IMR-90 (cell line): Measurements from ENCODE around the gene CACNA2D3. TPM values are rescaled to one million over a fixed set of nuclear protein-coding genes. Genes with fewer than 3 reads are reported as not detected.
"Not testable (repeated sequence)": the region's sequence is repeated elsewhere in the genome, so short reads cannot be mapped to it uniquely, and the experiment has no call there.

Experiments used
- ATAC-seq: fragments of 200-7000 bp; cut with Tn5 transposase; 2 replicates; pipeline ENCODE4 v1.9.1; 2020; ENCODE audit warnings: low read depth, mild to moderate bottlenecking, moderate library complexity
- BruUV-seq: library from RNA; stranded (reverse); fragments of 400-500 nt; replicated peaks from 2 replicates; lab custom pipeline; 2021; lab: Mats Ljungman, UMichigan
- CTCF ChIA-PET: fragments of 300-600 bp; formaldehyde crosslinking; extraction: SDS; loops from one replicate; lab custom pipeline; 2021; ENCODE audit warnings: antibody characterized with exemption; lab: Yijun Ruan, JAX
- POLR2A ChIA-PET: fragments of 300-600 bp; sonication (Branson Sonifier 250); formaldehyde crosslinking; loops from one replicate; lab custom pipeline; 2022; ENCODE audit warnings: antibody characterized with exemption; ENCODE audit not compliant: unreplicated experiment; lab: Charles Lee
- DNase-seq: peaks from one replicate; pipeline ENCODE4 v3.0.0; 2013
- H2AFZ ChIP-seq: replicated peaks from 2 replicates; pipeline ENCODE3; 2013; ENCODE audit warnings: low read length, mild to moderate bottlenecking; ENCODE audit not compliant: poor library complexity
- H2AK5ac ChIP-seq: 2 replicates; pipeline ENCODE4 v1.6.1; 2013; ENCODE audit warnings: low read depth, low read length, inconsistent platforms
- H2AK9ac ChIP-seq: replicated peaks from 2 replicates; pipeline ENCODE3; 2013; ENCODE audit warnings: mild to moderate bottlenecking, low read depth, low read length, moderate library complexity; ENCODE audit not compliant: poor library complexity
- H2BK120ac ChIP-seq: 2 replicates; pipeline ENCODE4 v1.6.1; 2013; ENCODE audit warnings: low read depth, low read length, inconsistent platforms
- H2BK15ac ChIP-seq: 3 replicates; pipeline ENCODE4 v1.6.1; 2013; ENCODE audit warnings: low read depth, low read length, inconsistent platforms
- H2BK20ac ChIP-seq: 2 replicates; pipeline ENCODE4 v1.6.1; 2013; ENCODE audit warnings: low read depth, mild to moderate bottlenecking, inconsistent platforms, low read length, moderate library complexity
- H2BK5ac ChIP-seq: 2 replicates; pipeline ENCODE4 v1.6.1; 2013; ENCODE audit warnings: mild to moderate bottlenecking, low read depth, low read length, inconsistent platforms; ENCODE audit not compliant: poor library complexity, severe bottlenecking
- H3K14ac ChIP-seq: replicated peaks from 2 replicates; pipeline ENCODE4 v1.6.1; 2013; ENCODE audit warnings: low read depth, low read length, inconsistent platforms
- H3K18ac ChIP-seq: 2 replicates; pipeline ENCODE4 v1.6.1; 2013; ENCODE audit warnings: low read depth, low read length, control low read depth
- H3K23ac ChIP-seq: 2 replicates; pipeline ENCODE4 v1.6.1; 2013; ENCODE audit warnings: low read depth, low read length, inconsistent platforms
- H3K27ac ChIP-seq: 2 replicates; pipeline ENCODE4 v1.5.1; 2013; ENCODE audit warnings: mild to moderate bottlenecking, control low read depth, low read length; ENCODE audit not compliant: insufficient read depth
- H3K27me3 ChIP-seq: 2 replicates; pipeline ENCODE4 v1.6.1; 2013; ENCODE audit warnings: low read length; ENCODE audit not compliant: control insufficient read depth, insufficient read depth
- H3K36me3 ChIP-seq: 2 replicates; pipeline ENCODE4 v1.6.1; 2013; ENCODE audit warnings: low read length, mixed read lengths; ENCODE audit not compliant: control insufficient read depth, insufficient read depth
- H3K4ac ChIP-seq: 2 replicates; pipeline ENCODE4 v1.6.1; 2013; ENCODE audit warnings: low read depth, low read length, inconsistent platforms
- H3K4me1 ChIP-seq: 2 replicates; pipeline ENCODE4 v1.6.1; 2013; ENCODE audit warnings: low read length, mixed read lengths; ENCODE audit not compliant: control insufficient read depth, insufficient read depth
- H3K4me2 ChIP-seq: 2 replicates; pipeline ENCODE4 v1.6.1; 2013; ENCODE audit warnings: low read depth, mild to moderate bottlenecking, control low read depth, low read length, moderate library complexity
- H3K4me3 ChIP-seq: 2 replicates; pipeline ENCODE4 v1.5.1; 2013; ENCODE audit warnings: low read depth, mild to moderate bottlenecking, control low read depth, low read length, moderate library complexity; ENCODE audit not compliant: insufficient read depth
- H3K56ac ChIP-seq: 2 replicates; pipeline ENCODE4 v1.6.1; 2013; ENCODE audit warnings: low read length, inconsistent platforms; ENCODE audit not compliant: insufficient read depth; ENCODE audit errors: extremely low read depth
- H3K79me1 ChIP-seq, 2 experiments: 2 replicates each; pipeline ENCODE4 v1.6.1; 2013; ENCODE audit warnings: low read length in 2 of 2, inconsistent platforms in 1 of 2, low read depth in 1 of 2
- H3K9ac ChIP-seq: 2 replicates; pipeline ENCODE4 v1.6.1; 2013; ENCODE audit warnings: low read depth, low read length, control low read depth
- H3K9me1 ChIP-seq: 2 replicates; pipeline ENCODE4 v1.6.1; 2013; ENCODE audit warnings: low read length, inconsistent platforms; ENCODE audit not compliant: insufficient read depth
- H3K9me3 ChIP-seq: 2 replicates; pipeline ENCODE4 v1.6.1; 2013; ENCODE audit warnings: low read length; ENCODE audit not compliant: control insufficient read depth, insufficient read depth
- H4K20me1 ChIP-seq: 2 replicates; pipeline ENCODE4 v1.6.1; 2013; ENCODE audit warnings: low read length, inconsistent platforms; ENCODE audit not compliant: insufficient read depth
- H4K5ac ChIP-seq: 2 replicates; pipeline ENCODE4 v1.6.1; 2013; ENCODE audit warnings: mild to moderate bottlenecking, low read depth, low read length, control low read depth
- H4K8ac ChIP-seq, 2 experiments: 2 replicates each; pipeline ENCODE4 v1.6.1; 2013; ENCODE audit warnings: low read depth in 2 of 2, low read length in 2 of 2, control low read depth in 1 of 2, inconsistent platforms in 1 of 2
- H4K91ac ChIP-seq: 2 replicates; pipeline ENCODE4 v1.6.1; 2013; ENCODE audit warnings: low read depth, low read length, inconsistent platforms; ENCODE audit not compliant: insufficient read depth
- WGBS, 2 experiments: methylation state at CpG; one replicate each; pipeline versions ENCODE4 v1.1.5 to v1.1.7; 2013; ENCODE audit warnings: missing lambda C conversion rate in 2 of 2; ENCODE audit not compliant: insufficient read length in 1 of 2; ENCODE audit errors: extremely low coverage in 2 of 2; 5-methylcytosine and 5-hydroxymethylcytosine counted together
- dilution Hi-C: fragments of 300-500 bp; cut with HindIII; formaldehyde crosslinking; loops from one replicate; pipeline ENCODE4 v1.14.3; 2018; ENCODE audit warnings: low sequenced_read_pairs; ENCODE audit not compliant: unreplicated experiment
- in situ Hi-C: fragments of 300-500 bp; cut with MboI; formaldehyde crosslinking; loops from 3 replicates; pipeline ENCODE4 v1.14.3; 2019; ENCODE audit warnings: low sequenced_read_pairs, inconsistent platforms, mixed read lengths
- intact Hi-C: fragments of 100-400 bp; cut with micrococcal nuclease; formaldehyde crosslinking; loops from 2 replicates; pipeline ENCODE4 v1.10.0; 2022
- polyA plus RNA-seq, 3 experiments: library from polyadenylated mRNA; depleted of rRNA; stranded (reverse); fragments of >200 nt; gene quantifications; 2 replicates each; pipeline ENCODE4 v1.2.3, GENCODE V29; 2012; ENCODE audit warnings: low replicate concordance in 1 of 3
- total RNA-seq: library from RNA; depleted of rRNA; stranded (reverse); fragments of >200 nt; gene quantifications from 2 replicates; pipeline ENCODE4 v1.2.3, GENCODE V29; 2012

Gene CACNA2D3
- total and polyA plus RNA-seq, 2 of the 4 experiments (the other 2 are of a cell fraction): 0.36 to 0.41 TPM

DNA sequence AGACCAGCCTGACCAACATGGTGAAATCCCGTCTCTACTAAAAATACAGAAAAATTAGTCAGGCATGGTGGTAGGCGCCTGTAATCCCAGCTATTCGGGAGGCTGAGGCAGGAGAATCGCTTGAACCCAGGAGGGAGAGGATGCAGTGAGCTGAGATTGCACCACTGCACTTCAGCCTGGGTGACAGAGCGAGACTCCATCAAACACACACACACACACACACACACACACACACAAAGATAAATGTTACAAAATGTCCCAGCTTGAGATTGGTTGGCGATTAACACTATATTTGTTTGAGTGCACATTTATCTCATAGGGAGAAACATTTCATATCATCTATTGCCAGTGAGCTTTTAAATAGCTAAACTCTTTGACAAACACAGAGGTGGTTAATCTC, 508.6 kb downstream of the CACNA2D3 start:
- intact Hi-C loops, H3K4me3 ChIP-seq, H2BK120ac ChIP-seq, H3K4me2 ChIP-seq, H3K14ac ChIP-seq, H3K4me1 ChIP-seq, H3K36me3 ChIP-seq, H3K9ac ChIP-seq, H3K18ac ChIP-seq, BruUV-seq, ATAC-seq, H3K9me1 ChIP-seq, H3K4ac ChIP-seq, H2AFZ ChIP-seq, H4K91ac ChIP-seq, dilution Hi-C loops, POLR2A ChIA-PET, H3K79me1 ChIP-seq, H3K56ac ChIP-seq, H4K5ac ChIP-seq, H3K27me3 ChIP-seq, H2BK15ac ChIP-seq, H3K27ac ChIP-seq, H4K20me1 ChIP-seq, H3K9me3 ChIP-seq, H3K23ac ChIP-seq, H4K8ac ChIP-seq, H2AK9ac ChIP-seq, H2BK20ac ChIP-seq, in situ Hi-C loops, H2BK5ac ChIP-seq, H2AK5ac ChIP-seq, DNase-seq: not testable (repeated sequence)
- whole genome bisulfite sequencing, 2 experiments: no CpG with 5 or more reads among the region's 6 CpGs
- CTCF ChIA-PET: interaction anchor here (0.8 kb wide), 1 partner anchor 47 kb away, joined by 3 read pairs; no protein-coding TSS in a partner anchor
